GM12878 (cell line): ENCODE measurements around the gene SKAP1. TPM values are rescaled to one million over a fixed set of nuclear protein-coding genes. Genes with fewer than 3 reads are reported as not detected.

Source experiments
- ATAC-seq: fragments of 200-7000 bp; cut with Tn5 transposase; 3 replicates; pipeline ENCODE4 v1.9.1; 2020; ENCODE audit warnings: mild to moderate bottlenecking, moderate library complexity
- BruUV-seq: library from RNA; stranded (reverse); fragments of 400-500 nt; replicated peaks from 2 replicates; lab custom pipeline; 2021; lab: Mats Ljungman, UMichigan
- CTCF ChIA-PET: fragments of 300-600 bp; sonication (Branson Sonifier 250); formaldehyde crosslinking; extraction: SDS; loops from one replicate; lab custom pipeline; 2021; ENCODE audit warnings: inconsistent platforms; lab: Yijun Ruan, JAX
- POLR2A ChIA-PET: fragments of 350-600 bp; formaldehyde crosslinking; extraction: SDS; loops from one replicate; lab custom pipeline; 2021; ENCODE audit warnings: inconsistent platforms; lab: Charles Lee
- RAD21 ChIA-PET: fragments of 300-600 bp; sonication (Branson Sonifier 250); formaldehyde crosslinking; loops from one replicate; lab custom pipeline; 2023; ENCODE audit warnings: antibody characterized with exemption; ENCODE audit not compliant: unreplicated experiment; lab: Charles Lee
- SMC1A ChIA-PET: fragments of 300-600 bp; sonication (Branson Sonifier 250); formaldehyde crosslinking; loops from one replicate; lab custom pipeline; 2023; ENCODE audit not compliant: unreplicated experiment, uncharacterized antibody; lab: Charles Lee
- DNase-seq: peaks from one replicate; pipeline ENCODE4 v3.0.0-alpha.2; 2011; ENCODE audit warnings: low read depth, low spot score
- FAIRE-seq: peaks from 3 replicates; lab custom pipeline; 2011; peaks lifted over from hg19 to GRCh38; lab: Jason Lieb, UNC
- H2AFZ ChIP-seq: 2 replicates; pipeline ENCODE4 v1.6.0; 2011; ENCODE audit warnings: low read depth, low read length, control low read depth; ENCODE audit not compliant: control insufficient read depth
- H3K27ac ChIP-seq: 2 replicates; pipeline ENCODE4 v1.5.1; 2011; ENCODE audit warnings: control low read depth; ENCODE audit not compliant: control insufficient read depth, insufficient read depth
- H3K27me3 ChIP-seq, 2 experiments: replicated peaks in 1 of 2; 2 replicates each; pipeline versions ENCODE4 v1.6.0 to v1.6.1; 2011; ENCODE audit warnings: low read length in 1 of 2; ENCODE audit not compliant: control insufficient read depth in 2 of 2, insufficient read depth in 2 of 2
- H3K36me3 ChIP-seq, 2 experiments: 2 replicates each; pipeline ENCODE4 v1.5.1; 2011; ENCODE audit warnings: low read length in 1 of 2; ENCODE audit not compliant: control insufficient read depth in 2 of 2, insufficient read depth in 2 of 2
- H3K4me1 ChIP-seq: 2 replicates; pipeline ENCODE4 v1.6.1; 2011; ENCODE audit warnings: mild to moderate bottlenecking, low read length, moderate library complexity, mixed read lengths; ENCODE audit not compliant: control insufficient read depth, insufficient read depth
- H3K4me2 ChIP-seq: 2 replicates; pipeline ENCODE4 v1.6.0; 2011; ENCODE audit warnings: control low read depth; ENCODE audit not compliant: control insufficient read depth, insufficient read depth
- H3K4me3 ChIP-seq: fragments of 200-600 bp; sonication (generic); 2 replicates; pipeline ENCODE4 v1.5.1; 2016
- H3K79me2 ChIP-seq: 2 replicates; pipeline ENCODE4 v1.6.0; 2011; ENCODE audit warnings: low read length; ENCODE audit not compliant: control insufficient read depth, insufficient read depth
- H3K9ac ChIP-seq: 2 replicates; pipeline ENCODE4 v1.8.0; 2011; ENCODE audit warnings: low read length, control low read depth, mixed read lengths; ENCODE audit not compliant: control insufficient read depth, insufficient read depth
- H3K9me3 ChIP-seq: replicated peaks from 3 replicates; pipeline ENCODE4 v1.5.1; 2011; ENCODE audit warnings: mild to moderate bottlenecking, low read length; ENCODE audit not compliant: control insufficient read depth, insufficient read depth
- H4K20me1 ChIP-seq: 2 replicates; pipeline ENCODE4 v1.6.0; 2011; ENCODE audit not compliant: control insufficient read depth, insufficient read depth
- ATF7 ChIP-seq: fragments of 450-650 bp; IDR thresholded peaks from 2 replicates; pipeline ENCODE4 v1.6.1; 2016; ENCODE audit warnings: low read depth, mild to moderate bottlenecking
- BHLHE40 ChIP-seq, 2 experiments: fragments of 450-650 bp in 1 of 2; IDR thresholded peaks; 2 replicates each; pipeline ENCODE4 v1.6.1; 2011 to 2017; ENCODE audit warnings: low read depth in 2 of 2, borderline replicate concordance in 1 of 2, improper control_type of control experiment in 1 of 2, low read length in 1 of 2, mild to moderate bottlenecking in 1 of 2
- BMI1 ChIP-seq: fragments of 450-650 bp; IDR thresholded peaks from 2 replicates; pipeline ENCODE4 v1.6.1; 2016; ENCODE audit warnings: mild to moderate bottlenecking, moderate library complexity, borderline replicate concordance
- CBX3 ChIP-seq: fragments of 200-600 bp; sonication (generic); IDR thresholded peaks from 2 replicates; pipeline ENCODE4 v1.6.1; 2016; ENCODE audit warnings: low read depth, borderline replicate concordance
- GATAD2B ChIP-seq: fragments of 450-650 bp; conservative IDR thresholded peaks from 2 replicates; pipeline ENCODE4 v1.6.1; 2017; ENCODE audit warnings: low read depth, mild to moderate bottlenecking, moderate library complexity
- HDGF ChIP-seq: fragments of 450-650 bp; IDR thresholded peaks from 2 replicates; pipeline ENCODE4 v1.6.1; 2016; ENCODE audit warnings: antibody characterized with exemption
- POLR2A ChIP-seq: IDR thresholded peaks from 2 replicates; pipeline ENCODE4 v1.6.1; 2011; ENCODE audit warnings: low read depth, mild to moderate bottlenecking, low read length
- POLR2AphosphoS5 ChIP-seq: IDR thresholded peaks from 2 replicates; pipeline ENCODE4 v1.6.1; 2011; ENCODE audit warnings: mild to moderate bottlenecking, low read length, inconsistent platforms
- RBBP5 ChIP-seq: fragments of 200-600 bp; sonication (generic); conservative IDR thresholded peaks from 2 replicates; pipeline ENCODE4 v1.6.1; 2016
- RFX5 ChIP-seq: IDR thresholded peaks from 2 replicates; pipeline ENCODE4 v1.6.1; 2011; ENCODE audit warnings: low read depth, low read length, improper control_type of control experiment
- ZNF24 ChIP-seq: fragments of 450-650 bp; IDR thresholded peaks from 2 replicates; pipeline ENCODE4 v1.6.1; 2017; ENCODE audit warnings: antibody characterized with exemption, mild to moderate bottlenecking
- WGBS: methylation state at CpG from one replicate; pipeline ENCODE4 v1.1.6; 2016; ENCODE audit warnings: low lambda C conversion rate; ENCODE audit not compliant: insufficient replicate concordance, insufficient coverage; ENCODE audit errors: missing lambda C conversion rate; 5-methylcytosine and 5-hydroxymethylcytosine counted together
- in situ Hi-C: fragments of 300-500 bp; cut with MboI; formaldehyde crosslinking; loops from 9 replicates; pipeline ENCODE4 v1.14.3; 2018; ENCODE audit warnings: mixed read lengths
- intact Hi-C: fragments of 100-400 bp; cut with micrococcal nuclease; formaldehyde crosslinking; loops from one replicate; pipeline ENCODE4 v1.14.2; 2022; ENCODE audit not compliant: unreplicated experiment
- polyA plus RNA-seq, 11 experiments: library from polyadenylated mRNA; depleted of rRNA in 4 of 11; unstranded in 6 of 11; stranded (reverse) in 5 of 11; fragments of >200 nt; fragmentation: Nextera tagmentation in 4 of 11; fragmentation: Illumina TruSeq in 1 of 11; extraction: Ambion mirVana in 4 of 11; extraction: Trizol in 1 of 11; gene quantifications; 1 replicate in 1 of 11; 2 replicates in 10 of 11; pipeline versions ENCODE4 v1.2.1 to v1.2.3, GENCODE V29; 2011 to 2016; ENCODE audit warnings: inconsistent platforms in 2 of 11, missing spikeins in 2 of 11, low read depth in 1 of 11
- total RNA-seq, 4 experiments: library from RNA; depleted of rRNA in 3 of 4; stranded (reverse); fragments of >200 nt in 3 of 4; fragmentation: Illumina TruSeq in 1 of 4; extraction: Trizol in 1 of 4; gene quantifications; 2 replicates each; pipeline versions ENCODE4 v1.2.1 to v1.2.3, GENCODE V29; 2013 to 2021
- TF ChIP-seq, protein P1 (sequence below): IDR thresholded peaks from 2 replicates; pipeline ENCODE4 v1.6.1; 2012; ENCODE audit warnings: mild to moderate bottlenecking, low read depth, low read length
- TF ChIP-seq, protein P2 (sequence below): fragments of 450-650 bp; IDR thresholded peaks from 2 replicates; pipeline ENCODE4 v1.6.1; 2017; ENCODE audit warnings: antibody characterized with exemption, mild to moderate bottlenecking, moderate library complexity

The SKAP1 gene
- total and polyA plus RNA-seq, 10 of the 15 experiments (the other 5 are each of a cell fraction or from before 2014, with no cell fraction given): 17.1 to 97.6 (median 35.9) TPM

DNA sequence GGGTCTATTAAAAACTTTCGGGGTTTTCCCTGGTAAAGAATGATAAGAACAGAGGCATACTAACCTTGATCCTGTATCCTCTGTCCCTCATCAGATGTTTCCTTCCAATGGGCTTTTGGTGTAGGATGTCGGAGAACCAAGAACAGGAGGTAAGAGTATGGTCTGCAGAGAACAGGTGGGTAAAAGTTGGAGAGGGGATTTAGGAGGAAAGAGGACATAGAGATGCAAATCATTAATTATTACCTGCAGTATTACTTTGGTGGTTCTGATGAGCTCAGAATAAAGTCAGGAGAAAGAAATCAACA is 318.1 kb downstream of the SKAP1 start (continued):
- TF ChIP-seq, protein P1, sequence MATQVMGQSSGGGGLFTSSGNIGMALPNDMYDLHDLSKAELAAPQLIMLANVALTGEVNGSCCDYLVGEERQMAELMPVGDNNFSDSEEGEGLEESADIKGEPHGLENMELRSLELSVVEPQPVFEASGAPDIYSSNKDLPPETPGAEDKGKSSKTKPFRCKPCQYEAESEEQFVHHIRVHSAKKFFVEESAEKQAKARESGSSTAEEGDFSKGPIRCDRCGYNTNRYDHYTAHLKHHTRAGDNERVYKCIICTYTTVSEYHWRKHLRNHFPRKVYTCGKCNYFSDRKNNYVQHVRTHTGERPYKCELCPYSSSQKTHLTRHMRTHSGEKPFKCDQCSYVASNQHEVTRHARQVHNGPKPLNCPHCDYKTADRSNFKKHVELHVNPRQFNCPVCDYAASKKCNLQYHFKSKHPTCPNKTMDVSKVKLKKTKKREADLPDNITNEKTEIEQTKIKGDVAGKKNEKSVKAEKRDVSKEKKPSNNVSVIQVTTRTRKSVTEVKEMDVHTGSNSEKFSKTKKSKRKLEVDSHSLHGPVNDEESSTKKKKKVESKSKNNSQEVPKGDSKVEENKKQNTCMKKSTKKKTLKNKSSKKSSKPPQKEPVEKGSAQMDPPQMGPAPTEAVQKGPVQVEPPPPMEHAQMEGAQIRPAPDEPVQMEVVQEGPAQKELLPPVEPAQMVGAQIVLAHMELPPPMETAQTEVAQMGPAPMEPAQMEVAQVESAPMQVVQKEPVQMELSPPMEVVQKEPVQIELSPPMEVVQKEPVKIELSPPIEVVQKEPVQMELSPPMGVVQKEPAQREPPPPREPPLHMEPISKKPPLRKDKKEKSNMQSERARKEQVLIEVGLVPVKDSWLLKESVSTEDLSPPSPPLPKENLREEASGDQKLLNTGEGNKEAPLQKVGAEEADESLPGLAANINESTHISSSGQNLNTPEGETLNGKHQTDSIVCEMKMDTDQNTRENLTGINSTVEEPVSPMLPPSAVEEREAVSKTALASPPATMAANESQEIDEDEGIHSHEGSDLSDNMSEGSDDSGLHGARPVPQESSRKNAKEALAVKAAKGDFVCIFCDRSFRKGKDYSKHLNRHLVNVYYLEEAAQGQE: no peak
- TF ChIP-seq BMI1 (no peak), ZNF24 (0 out of 2 replicates have a peak, but pooled peaks have one; percentile 15), POLR2AphosphoS5 (peak; percentile 20; the same call in 1 of the 2 replicates)

DNA sequence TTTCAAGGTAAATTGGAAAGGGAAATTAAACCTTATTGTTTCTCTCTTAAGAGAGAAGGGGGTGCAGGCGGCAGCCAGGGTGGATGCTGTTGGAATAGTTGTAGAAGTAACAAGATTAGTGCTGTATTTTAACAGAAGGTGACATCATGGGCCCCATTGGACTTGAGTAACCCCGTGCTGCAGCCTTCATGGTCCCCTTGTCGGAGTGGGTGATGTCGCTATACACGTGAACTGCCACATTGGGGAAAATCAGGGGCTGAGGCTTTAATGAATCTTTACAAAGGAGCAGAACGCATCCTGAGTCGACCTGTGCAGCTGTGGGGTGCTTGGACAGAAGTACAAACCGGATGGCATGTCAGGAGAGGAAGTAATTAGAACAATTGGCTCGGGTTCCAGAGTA is 319.3 kb downstream of the SKAP1 start:
- intact Hi-C loops (loop anchor here (1.0 kb wide), 1 partner anchor 9 kb away; the partner anchor contains the start of gene CBX1), in situ Hi-C loops (no loop called here)
- H3K9ac ChIP-seq: peak overlapping the region; percentile 54
- no peak overlapping the region for H2AFZ ChIP-seq
- peaks cover 5% of the 10 kb centered on the region for H3K4me1 ChIP-seq
- ChIA-PET POLR2A (interaction anchor here (0.6 to 3.7 kb wide), 9 partner anchors 13 to 1520 kb away, joined by 3 to 25 read pairs (median 9); partner anchors contain the start of gene NFE2L1), SMC1A (interaction anchor here (1.0 to 7.5 kb wide), 13 partner anchors 9 to 482 kb away, joined by 3 to 66 read pairs (median 6); partner anchors contain the start of gene CBX1), CTCF (interaction anchor here (0.7 to 33.4 kb wide), 13 partner anchors 12 to 483 kb away, joined by 3 to 525 read pairs (median 9); partner anchors contain the start of genes CBX1 and HOXB5), RAD21 (interaction anchor here (0.7 to 8.4 kb wide), 9 partner anchors 12 to 169 kb away, joined by 3 to 113 read pairs (median 12); partner anchors contain the start of genes CBX1, NFE2L1 and PNPO)
- 15% methylated on average over 9 of the region's 9 CpGs for WGBS
- DNase-seq (no peak), FAIRE-seq (no peak), ATAC-seq (peak; percentile 0; the same call in 2 of the 3 replicates)
- peak overlapping the region; percentile 93 for H3K27ac ChIP-seq
- H3K79me2 ChIP-seq: peaks cover 75% of the 10 kb centered on the region
- no peaks in the 10 kb centered on the region for H3K9me3 ChIP-seq
- BruUV-seq: no TSS peak
- no peaks in the 10 kb centered on the region for H4K20me1 ChIP-seq
- H3K27me3 ChIP-seq: no peaks in the 10 kb centered on the region
- H3K36me3 ChIP-seq: no peaks in the 10 kb centered on the region
- peak overlapping the region; percentile 82 for H3K4me2 ChIP-seq
- H3K4me3 ChIP-seq: peak overlapping the region; percentile 97
- 0 out of 2 replicates have a peak, but pooled peaks have one; percentile 18 for TF ChIP-seq GATAD2B
- TF ChIP-seq ATF7: peak; percentile 63; the same call in 1 of the 2 replicates
- 0 out of 2 replicates have a peak, but pooled peaks have one; percentile 11 for TF ChIP-seq POLR2A
- TF ChIP-seq RBBP5: no peak
- no peak for TF ChIP-seq CBX3
- TF ChIP-seq, protein P2, sequence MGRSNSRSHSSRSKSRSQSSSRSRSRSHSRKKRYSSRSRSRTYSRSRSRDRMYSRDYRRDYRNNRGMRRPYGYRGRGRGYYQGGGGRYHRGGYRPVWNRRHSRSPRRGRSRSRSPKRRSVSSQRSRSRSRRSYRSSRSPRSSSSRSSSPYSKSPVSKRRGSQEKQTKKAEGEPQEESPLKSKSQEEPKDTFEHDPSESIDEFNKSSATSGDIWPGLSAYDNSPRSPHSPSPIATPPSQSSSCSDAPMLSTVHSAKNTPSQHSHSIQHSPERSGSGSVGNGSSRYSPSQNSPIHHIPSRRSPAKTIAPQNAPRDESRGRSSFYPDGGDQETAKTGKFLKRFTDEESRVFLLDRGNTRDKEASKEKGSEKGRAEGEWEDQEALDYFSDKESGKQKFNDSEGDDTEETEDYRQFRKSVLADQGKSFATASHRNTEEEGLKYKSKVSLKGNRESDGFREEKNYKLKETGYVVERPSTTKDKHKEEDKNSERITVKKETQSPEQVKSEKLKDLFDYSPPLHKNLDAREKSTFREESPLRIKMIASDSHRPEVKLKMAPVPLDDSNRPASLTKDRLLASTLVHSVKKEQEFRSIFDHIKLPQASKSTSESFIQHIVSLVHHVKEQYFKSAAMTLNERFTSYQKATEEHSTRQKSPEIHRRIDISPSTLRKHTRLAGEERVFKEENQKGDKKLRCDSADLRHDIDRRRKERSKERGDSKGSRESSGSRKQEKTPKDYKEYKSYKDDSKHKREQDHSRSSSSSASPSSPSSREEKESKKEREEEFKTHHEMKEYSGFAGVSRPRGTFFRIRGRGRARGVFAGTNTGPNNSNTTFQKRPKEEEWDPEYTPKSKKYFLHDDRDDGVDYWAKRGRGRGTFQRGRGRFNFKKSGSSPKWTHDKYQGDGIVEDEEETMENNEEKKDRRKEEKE: no peak
- TF ChIP-seq RFX5: no peak
- peak in 1 of 2 experiments; percentile 22; a peak in 1 of 4 replicates for TF ChIP-seq BHLHE40 (IDR thresholded peaks at IDR 0.05; ENCODE audit: borderline replicate concordance in 1 of 2, low read depth in 2 of 2, low read length in 1 of 2)
- no peak for TF ChIP-seq HDGF
